Kidney epithelial cell (primary cell): ENCODE measurements around the gene CDH23. TPM values are rescaled to one million over a fixed set of nuclear protein-coding genes. Genes with fewer than 3 reads are reported as not detected.

Experiments used
- DNase-seq: peaks from one replicate; pipeline ENCODE4 v3.0.0-alpha.2; 2010; ENCODE audit warnings: low read depth
- H3K27me3 ChIP-seq: 2 replicates; pipeline ENCODE4 v1.6.0; 2011; ENCODE audit warnings: low read length; ENCODE audit not compliant: control insufficient read depth, insufficient read depth
- H3K36me3 ChIP-seq: 2 replicates; pipeline ENCODE4 v1.5.1; 2011; ENCODE audit warnings: low read length; ENCODE audit not compliant: control insufficient read depth, insufficient read depth
- H3K4me3 ChIP-seq: 2 replicates; pipeline ENCODE4 v1.5.1; 2011; ENCODE audit warnings: low read depth, mild to moderate bottlenecking, control low read depth, low read length
- CTCF ChIP-seq: IDR thresholded peaks from 2 replicates; pipeline ENCODE4 v1.5.1; 2011; ENCODE audit warnings: mild to moderate bottlenecking, moderate library complexity, low read length, control low read depth, inconsistent platforms; ENCODE audit not compliant: insufficient read depth, poor library complexity, severe bottlenecking
- total RNA-seq: library from RNA; depleted of rRNA; stranded (reverse); fragments of >200 nt; gene quantifications from 2 replicates; pipeline ENCODE4 v1.2.3, GENCODE V29; 2015

Gene CDH23
- total RNA-seq, 1 donor from 2014 or later, result 0.04 TPM

- no peak for TF ChIP-seq CTCF
- Histone ChIP-seq H3K27me3 (peaks cover 18% of the 10 kb centered on the region), H3K4me3 (no peak overlapping the region), H3K36me3 (no peaks in the 10 kb centered on the region)
- DNase-seq, result no peak
These were observed 153.2 kb downstream of the CDH23 start for GRCh38 chr10:71549766-71550533.

GRCh38 chr10:71550628-71551027 is 153.9 kb downstream of the CDH23 start:
- no peak for DNase-seq
- Histone ChIP-seq H3K4me3 (no peak overlapping the region), H3K27me3 (peaks cover 16% of the 10 kb centered on the region), H3K36me3 (no peaks in the 10 kb centered on the region)
- no peak for TF ChIP-seq CTCF

GRCh38 chr10:71551970-71552369 is 155.2 kb downstream of the CDH23 start:
- no peak overlapping the region for H3K4me3 ChIP-seq

GRCh38 chr10:71553432-71553831 is 156.7 kb downstream of the CDH23 start:
- DNase-seq, result no peak
- no peak overlapping the region for H3K4me3 ChIP-seq
- TF ChIP-seq CTCF, result no peak
- no peaks in the 10 kb centered on the region for H3K36me3 ChIP-seq
- peaks cover 9% of the 10 kb centered on the region for H3K27me3 ChIP-seq

More at GRCh38 chr10:71551970-71552369, 155.2 kb downstream of the CDH23 start:
- no peaks in the 10 kb centered on the region for H3K36me3 ChIP-seq
- no peak for TF ChIP-seq CTCF
- peaks cover 12% of the 10 kb centered on the region for H3K27me3 ChIP-seq
- no peak for DNase-seq

GRCh38 chr10:71554671-71555070 is 158.0 kb downstream of the CDH23 start:
- Histone ChIP-seq H3K4me3 (no peak overlapping the region), H3K36me3 (no peaks in the 10 kb centered on the region), H3K27me3 (peaks cover 15% of the 10 kb centered on the region)
- TF ChIP-seq CTCF, result no peak
- no peak for DNase-seq
